ENCODE results near the gene UPK3A.
"Not testable (repeated sequence)": the region's sequence is repeated elsewhere in the genome, so short reads cannot be mapped to it uniquely, and the experiment has no call there.

The UPK3A gene

DNA sequence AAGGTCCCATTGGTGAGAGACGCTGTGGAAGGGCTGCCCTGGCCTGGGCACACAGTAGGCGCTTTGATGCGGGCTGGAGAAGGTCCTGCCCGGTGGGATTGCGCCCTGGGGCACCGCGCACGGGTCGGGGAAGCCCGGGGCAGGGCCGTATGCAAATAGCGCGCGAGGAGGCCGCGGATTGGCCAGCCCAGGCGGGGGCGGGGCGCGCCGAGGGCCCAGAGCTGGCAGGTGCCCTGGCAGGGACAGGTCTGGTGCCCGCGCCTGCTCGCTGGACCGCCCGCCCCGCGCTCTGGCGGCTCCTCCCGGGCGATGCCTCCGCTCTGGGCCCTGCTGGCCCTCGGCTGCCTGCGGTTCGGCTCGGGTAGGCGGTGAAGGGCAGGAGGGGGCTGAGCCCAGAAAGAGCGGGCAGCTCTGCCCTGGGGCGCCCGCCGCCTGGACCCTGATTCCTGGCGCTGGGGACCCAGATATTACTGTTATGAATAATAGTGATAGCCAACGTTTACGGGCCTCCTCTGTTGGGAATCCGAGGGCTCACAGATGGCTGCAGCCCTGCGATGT is at the start of gene UPK3A:
TSS of gene UPK3A (plus strand) at position 245 of the 558 bp plus-strand sequence. CDS start at position 310, 65 bp downstream.
- DNase-seq = no peak

GRCh38 chr22:45235101-45235777 is 49.5 kb upstream of the UPK3A start:
- no peak for DNase-seq

DNA sequence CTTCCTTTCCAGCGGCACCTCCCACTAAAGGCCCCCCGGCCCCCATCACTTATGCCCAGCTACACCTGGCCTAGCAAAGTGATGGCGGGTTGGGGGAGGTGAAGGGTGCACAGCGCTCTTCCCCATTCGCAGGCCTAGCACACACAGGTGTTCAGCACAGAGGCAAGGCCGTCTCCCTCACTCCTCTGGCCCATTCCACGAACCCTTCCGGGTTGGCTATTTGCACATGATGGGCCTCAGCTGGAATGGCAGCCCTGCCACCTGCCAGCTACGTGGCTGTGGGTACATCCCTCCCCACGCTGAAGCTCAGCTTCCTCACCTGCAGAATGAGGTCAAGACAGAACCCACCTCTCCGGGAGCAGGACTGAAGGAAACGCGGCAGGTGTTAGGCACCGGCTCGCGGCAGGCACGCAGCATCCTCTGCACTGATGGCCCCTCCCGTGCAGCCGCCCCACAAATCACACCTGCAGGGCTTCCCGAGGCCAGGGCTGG is 48.9 kb upstream of the UPK3A start:
- no peak for DNase-seq

DNA sequence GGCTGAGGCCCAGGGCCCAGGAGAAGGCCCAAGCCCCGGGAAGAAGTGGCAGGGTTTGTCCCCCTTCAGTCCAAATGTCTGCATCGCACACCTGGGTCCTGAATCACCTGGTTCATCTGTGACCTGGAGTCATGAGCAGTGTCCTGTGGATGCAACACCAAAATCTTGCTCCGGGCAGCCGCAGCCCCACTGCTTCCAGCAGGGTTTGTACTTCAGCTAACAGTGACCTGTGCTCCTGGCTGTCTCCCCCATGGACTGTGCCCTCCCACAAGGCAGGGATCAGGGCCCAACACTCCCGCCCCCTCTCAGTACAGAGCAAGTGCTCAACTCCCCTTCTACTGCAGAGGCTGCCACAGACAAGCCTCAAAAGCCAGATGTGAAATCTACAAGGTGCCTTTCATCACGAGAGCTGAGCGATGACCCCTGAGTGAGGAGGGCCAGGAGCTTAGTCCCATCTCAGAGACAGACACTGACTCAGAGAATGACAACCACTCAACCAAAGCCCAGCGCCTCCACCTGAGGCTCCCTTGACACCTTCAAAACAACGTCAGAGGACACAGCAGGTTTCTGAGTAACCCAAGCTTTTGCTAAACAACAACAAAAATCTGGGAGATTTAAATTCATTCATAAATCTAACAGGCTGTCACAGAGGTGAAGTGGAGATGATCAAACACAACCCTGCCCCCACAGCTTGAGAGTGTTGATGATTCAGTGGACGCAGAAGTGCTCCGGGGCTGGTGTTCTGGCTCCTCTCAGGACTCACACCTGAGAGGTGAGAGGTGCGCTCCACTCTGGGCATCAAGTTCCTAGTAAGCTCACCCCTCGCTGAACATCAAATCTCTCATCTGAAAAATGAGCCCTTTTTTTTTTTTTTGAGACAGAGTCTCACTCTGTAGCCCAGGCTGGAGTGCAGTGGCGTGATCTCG is 47.4 kb upstream of the UPK3A start:
- DNase-seq = no peak

- DNase-seq = no peak
These were observed 46.4 kb upstream of the UPK3A start for GRCh38 chr22:45238076-45238956.

- DNase-seq = no peak
These were observed 45.6 kb upstream of the UPK3A start for GRCh38 chr22:45238957-45239680.

DNA sequence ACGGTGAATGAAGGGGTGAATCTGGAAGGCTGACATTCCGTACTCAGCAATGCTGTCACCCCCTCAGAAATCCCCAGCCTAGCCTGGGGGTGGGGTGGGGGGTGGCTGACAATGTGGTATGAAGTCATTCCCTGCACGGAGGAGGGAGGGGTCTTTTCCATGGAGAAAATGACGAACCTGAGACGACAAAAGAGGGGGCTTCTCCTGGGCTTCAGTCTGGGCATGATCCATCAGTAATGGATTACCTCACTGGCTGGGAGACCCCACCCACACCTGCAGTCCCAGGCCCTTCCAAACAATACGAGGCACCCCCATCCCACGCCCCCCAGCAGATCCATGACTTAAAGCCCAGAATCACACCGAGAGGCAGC is 45.1 kb upstream of the UPK3A start:
- DNase-seq = no peak

DNA sequence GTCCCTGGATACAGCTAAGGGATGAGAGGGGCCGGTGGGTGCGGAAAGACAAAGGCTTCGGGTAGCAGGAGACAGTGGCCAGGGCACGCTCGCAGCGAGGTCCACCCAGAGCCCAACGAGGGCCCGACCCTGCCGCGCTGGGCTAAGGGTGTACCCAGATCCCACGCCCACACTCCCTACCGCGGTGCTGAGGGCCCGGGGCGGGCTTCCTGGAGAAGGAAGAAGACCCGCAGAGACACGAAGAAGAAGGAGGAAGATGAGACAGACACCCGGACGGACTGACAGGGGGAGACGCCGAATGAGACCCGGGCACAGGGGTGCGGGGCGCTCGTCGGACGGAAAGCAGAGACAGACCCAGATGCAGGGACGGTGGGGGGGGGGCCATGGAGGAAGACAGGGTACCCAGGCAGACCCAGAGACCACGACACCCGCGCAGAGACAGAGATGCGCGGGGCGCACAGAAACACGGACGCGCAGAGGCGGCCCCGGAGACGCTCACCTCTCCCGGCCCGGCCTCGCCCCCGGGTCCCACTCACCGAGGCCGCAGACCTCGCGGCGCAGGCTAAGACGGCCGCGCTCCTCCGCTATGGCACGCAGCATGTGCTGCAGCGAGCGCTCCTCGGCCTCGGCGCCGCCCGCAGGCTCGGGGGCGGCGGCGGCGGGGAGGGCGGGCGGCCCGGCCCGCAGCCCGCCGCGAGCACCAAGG is 44.5 kb upstream of the UPK3A start:
- no peak for DNase-seq

DNA sequence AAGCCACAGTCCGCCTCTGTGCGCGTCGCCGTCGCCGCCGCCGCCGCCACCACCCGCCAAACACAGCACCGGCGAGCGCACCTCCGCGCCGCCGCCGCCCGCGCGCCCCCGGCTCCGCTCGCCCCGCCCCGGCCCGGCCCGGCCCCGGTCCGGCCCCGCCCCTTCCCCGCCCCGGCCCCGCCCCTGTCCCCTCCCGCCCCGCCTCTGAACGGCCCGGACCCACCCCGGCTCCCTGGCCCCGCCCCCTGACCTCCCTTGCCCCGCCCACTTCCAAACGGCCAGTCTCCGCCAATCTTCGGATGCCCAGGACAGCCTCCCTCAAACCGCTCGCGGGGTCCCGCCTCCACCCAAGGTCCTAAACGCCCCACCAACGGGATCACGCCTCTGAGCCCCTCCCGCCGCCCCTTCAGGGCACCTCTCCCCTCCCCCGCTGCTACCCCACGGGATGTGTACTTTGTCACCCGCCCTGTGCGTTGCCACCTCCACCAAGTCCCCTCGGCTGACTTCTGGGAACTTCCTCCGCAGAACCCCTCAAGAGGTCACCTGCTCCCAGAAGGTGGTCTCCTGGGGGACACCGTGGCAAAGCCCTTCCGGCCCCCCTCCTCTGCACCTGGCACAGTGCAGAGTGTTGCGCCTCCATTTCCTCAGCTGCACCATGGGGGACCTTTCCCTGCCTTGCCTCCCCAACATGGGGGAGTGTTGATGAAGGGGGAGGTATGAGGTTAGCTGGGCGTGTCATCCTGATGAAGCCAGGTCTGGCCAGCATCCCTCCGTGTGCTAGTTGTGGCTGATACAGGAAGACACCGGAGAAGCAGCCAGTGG is 43.7 kb upstream of the UPK3A start, which contains the start of gene KIAA0930:
TSS of gene KIAA0930 (minus strand) at position 85 of the 822 bp plus-strand sequence. CDS start 191 bp downstream, outside the sequence.
- peak; percentile 35 for DNase-seq

GRCh38 chr22:45242778-45243191 is 42.0 kb upstream of the UPK3A start:
- DNase-seq = no peak

DNA sequence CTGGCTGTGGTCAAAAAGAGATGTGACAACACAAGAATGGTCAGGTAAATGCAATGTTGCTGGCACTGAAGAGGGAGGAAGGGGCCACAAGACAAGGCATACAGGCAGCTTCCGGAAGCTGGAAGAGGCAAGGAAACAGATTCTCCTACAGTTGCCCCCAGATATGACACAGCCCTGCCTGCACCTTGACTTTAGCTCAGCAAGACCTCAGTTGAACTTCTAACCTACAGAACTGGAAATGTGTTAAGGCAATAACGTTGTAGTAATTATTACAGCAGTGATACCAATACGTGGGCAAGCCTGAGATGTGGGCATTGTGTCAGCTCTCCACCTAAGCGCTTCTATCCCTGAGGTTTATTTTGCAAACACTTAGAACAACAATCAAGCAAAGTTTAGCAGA is 39.8 kb upstream of the UPK3A start:
- DNase-seq = no peak

GRCh38 chr22:45246060-45246985 is 38.4 kb upstream of the UPK3A start:
- DNase-seq = no peak

- DNase-seq = no peak
These were observed 35.8 kb upstream of the UPK3A start for GRCh38 chr22:45248832-45249561.

DNA sequence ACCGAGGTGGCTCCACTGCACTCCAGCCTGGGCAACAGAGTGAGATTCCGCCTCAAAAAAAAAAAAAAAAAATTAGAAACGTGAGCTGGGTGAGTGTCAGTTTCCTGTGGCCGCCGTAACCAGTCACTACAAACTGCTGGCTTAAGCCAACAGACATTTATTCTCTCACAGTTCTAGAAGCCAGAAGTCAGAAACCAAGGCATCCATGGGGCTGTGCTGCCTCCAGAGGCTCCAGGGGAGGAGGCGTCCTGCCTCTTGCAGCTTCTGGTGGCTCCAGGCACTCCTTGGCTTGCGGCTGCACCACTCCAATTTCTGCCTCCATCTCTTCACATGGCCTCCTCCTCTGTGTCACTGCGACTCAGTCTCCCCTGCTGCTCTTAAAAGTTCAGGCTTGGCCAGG is 32.9 kb upstream of the UPK3A start:
- DNase-seq = no peak

DNA sequence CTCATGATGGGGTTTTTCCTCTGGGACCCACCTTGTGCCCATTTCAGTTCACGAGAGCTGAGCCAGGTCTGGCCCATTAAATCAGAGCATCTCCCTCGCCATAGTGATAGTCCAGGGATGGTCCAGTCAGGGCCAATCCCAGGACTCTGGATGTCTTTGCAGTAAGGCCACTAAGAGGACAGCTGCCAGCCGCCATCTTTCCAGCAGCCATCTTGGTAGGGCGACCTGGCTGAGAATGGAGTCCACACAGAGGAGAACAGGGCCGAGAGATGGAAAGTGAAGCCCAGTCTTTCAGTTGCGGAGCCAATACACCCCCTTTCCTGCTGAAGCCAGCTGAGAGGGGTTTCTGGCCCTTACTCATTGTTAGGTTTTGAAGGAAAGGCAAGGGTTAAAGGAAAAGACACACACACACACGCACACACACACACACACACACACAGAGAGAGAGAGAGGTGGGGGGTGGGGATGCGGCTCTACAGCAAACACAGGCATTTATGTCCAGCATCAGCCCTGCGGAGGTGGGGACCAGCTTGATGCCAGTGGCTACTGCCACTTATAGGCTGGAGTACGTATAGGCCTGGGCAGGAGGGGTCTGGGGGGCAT is 31.6 kb upstream of the UPK3A start:
- DNase-seq = no peak

GRCh38 chr22:45254388-45254787 is 30.4 kb upstream of the UPK3A start:
- no peak for DNase-seq

DNA sequence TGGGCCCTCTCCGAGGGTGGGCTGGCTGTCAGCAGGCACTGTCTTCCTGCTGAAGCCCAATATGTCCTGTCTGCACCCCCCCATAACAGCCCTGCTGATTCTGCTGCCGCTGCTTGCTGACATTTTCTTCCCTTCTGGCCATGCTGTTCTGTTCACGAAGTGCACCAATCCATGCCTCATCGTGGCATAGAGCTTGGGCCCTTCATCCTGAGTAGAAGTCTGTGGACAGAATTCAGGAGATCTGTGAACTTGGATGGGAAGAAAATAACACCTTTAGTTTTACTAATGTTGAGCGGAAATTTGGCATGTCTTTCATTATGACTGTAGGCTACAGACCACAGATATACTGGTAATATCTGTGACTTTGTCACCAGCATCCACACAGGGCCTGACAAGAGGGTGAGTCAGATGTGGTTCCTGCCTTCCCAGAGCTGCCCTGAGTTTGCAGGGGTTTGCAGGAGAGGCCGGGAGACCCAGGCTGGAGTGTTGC is 29.9 kb upstream of the UPK3A start:
- no peak for DNase-seq

DNA sequence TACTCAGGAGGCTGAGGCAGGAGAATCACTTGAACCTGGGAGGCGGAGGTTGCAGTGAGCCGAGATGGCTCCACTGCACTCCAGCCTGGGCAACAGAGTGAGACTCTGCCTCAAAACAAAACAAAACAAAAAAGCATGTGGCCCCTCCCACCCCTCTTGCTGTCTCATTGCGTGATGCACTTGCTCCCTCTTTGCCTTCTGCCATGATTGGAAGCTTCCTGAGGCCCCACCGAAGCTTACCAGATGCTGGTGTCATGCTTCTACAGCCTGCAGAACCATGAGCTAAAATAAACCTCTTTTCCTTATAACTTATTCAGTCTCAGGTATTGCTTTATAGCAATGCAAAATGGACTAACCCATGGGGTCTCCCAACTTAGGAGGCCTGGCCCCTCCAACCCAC is 26.8 kb upstream of the UPK3A start:
- DNase-seq = not testable (repeated sequence)
